Hematopoietic multipotent progenitor cell (in vitro differentiated cells): ENCODE measurements around the gene IFI44L. TPM values are rescaled to one million over a fixed set of nuclear protein-coding genes. Genes with fewer than 3 reads are reported as not detected.

Experiments used
- DNase-seq, 3 donors: peaks; one replicate each; pipeline ENCODE4 v3.0.0-alpha.2; 2011 to 2015; ENCODE audit warnings: low read depth in 2 of 3, low spot score in 2 of 3
- total RNA-seq: library from RNA; depleted of rRNA; stranded (reverse); fragments of >200 nt; gene quantifications from one replicate; pipeline ENCODE4 v1.2.3, GENCODE V29; 2012

Gene IFI44L
- total RNA-seq, 1 donor = 16.4 TPM

DNA sequence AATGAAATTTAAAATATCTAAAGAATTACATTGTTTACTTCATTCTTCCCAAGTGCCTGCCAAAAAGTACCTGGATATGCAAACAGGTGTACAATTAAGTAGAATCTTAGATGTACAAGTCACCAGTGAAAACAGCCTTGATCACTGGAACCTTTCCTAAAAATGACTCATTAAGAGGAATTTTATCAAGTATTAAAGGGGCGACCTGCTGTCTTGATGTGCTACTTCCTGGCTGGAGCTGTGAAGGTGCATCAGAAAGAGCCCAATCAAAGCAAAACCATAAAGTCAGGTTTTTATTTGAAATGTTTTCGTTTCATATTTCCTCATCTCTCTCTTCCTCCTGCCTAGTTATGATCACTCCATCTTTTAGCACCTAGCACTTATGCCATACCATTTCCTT is 62.8 kb downstream of the IFI44L start:
- no peak for DNase-seq

DNA sequence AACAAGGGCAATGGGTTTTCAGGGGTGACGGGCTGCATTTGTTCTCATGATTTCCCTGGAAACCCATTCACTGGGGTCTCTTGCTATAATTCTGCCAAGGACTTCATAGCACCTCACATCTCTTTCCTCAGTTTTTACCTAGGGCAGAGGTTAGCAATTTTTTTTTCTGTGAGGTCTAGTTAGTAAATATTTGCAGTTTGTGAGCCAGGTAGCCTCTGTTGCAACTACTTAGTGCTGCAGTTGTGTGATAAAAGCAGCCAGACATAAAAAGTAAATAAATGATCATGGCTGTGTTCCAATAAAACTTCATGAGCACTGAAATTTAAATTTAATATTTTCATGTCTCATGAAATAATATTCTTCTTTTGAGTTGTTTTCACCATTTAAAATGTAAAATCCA is 67.1 kb downstream of the IFI44L start:
- no peak for DNase-seq

DNA sequence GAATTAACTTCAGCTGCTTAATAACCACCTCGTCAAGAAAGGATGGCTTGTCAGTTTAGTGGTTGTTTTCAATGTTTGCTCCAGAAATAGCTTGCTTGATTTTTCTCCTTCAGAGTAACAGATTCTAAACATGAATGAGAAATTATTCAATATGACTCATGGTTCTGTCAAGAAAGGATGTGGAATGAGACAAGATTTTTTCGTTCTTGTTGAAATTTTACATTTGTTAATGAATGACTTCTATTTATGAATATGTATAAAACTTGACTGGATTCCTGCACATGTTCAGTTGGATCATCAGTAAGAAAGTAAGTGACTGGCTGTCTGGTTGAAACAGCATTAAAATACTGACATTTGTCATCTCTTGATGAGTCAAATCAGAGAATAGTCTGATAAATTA is 67.7 kb downstream of the IFI44L start:
- DNase-seq = no peak

DNA sequence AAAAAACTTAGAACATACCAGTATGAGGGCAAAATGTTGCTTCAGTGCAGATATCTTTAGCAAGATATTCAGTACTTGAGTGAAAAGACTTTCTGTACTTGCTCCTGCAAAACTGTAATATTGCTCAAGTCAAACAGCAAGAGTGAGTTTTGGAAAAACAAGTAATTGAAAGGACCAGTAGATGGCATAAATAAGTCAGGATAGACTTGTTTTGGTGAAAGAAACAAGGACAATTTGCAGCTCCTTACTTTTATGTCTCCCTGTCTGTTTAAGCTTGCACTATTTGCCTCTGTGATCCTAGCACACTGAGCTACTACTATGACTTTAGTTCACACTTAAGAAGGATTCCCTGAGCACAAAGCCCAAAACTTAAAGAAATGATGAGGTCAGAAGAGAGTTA is 68.4 kb downstream of the IFI44L start:
- DNase-seq = peak in 1 of 3 donors; percentile 14

DNA sequence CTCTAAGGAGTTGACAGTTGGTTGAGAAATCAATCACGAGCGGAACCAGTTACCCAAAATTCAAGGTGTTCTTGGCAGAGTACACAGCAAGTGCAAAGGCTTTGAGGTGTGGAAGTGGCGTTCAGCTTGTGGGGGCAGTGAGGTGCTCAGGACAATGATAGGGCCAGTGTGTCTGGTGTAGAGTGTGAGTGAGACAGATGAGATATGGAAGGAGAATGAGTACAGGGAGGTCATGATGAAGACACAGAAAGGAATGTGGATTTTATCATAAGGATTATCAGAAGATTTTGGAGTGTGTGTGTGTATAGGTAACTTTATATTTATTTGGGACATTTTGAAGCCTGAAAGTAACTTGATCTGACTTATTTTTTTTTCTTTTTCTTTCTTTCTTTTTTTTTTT is 70.3 kb downstream of the IFI44L start:
- DNase-seq = no peak

DNA sequence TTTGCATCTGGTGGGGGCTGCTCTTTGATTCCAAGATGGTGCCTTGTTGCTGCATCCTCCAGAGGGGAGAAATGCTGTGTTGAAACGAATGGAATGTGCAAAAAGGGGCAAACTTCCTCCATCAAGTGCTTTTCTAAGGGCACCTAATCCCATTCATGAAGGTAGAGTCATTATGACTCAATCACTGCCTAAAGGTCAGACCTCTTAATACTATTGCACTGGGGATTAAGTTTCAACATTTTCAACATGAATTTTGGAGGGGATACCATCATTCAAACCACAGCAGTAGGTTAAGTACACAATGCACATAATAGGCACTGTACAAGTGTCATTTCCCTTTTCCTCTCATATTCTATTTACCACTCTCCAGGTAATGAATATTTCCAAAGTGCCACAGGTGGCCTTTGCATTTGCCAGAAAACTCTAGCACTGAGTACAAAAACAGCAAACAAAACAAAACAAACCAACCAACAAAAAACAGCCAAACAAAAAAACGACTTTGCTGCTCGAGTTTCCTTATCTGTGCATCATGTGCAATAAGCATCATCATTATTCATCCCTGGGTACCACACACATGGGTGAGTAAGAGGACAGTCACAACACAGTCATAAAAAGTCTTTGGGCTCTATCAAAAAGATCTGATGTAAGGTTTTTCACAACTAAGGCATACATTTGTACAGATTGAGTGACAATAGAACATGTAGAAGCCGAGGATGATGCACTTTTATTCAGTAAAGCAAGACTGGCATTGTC is 71.9 kb downstream of the IFI44L start:
- no peak for DNase-seq

Other genes starting within 250 kb of the IFI44L start
- not detected for gene PTGFR, start 129.5 kb upstream of the IFI44L start, total RNA-seq
- 24.5 TPM for gene IFI44, start 29.4 kb downstream of the IFI44L start, total RNA-seq